HG02763 (cell line): ENCODE data around the gene MINDY1.

Experiments
- ATAC-seq: cut with Tn5 transposase; IDR thresholded peaks from one replicate; pipeline ENCODE4 v1.9.1; 2021; ENCODE audit warnings: mild to moderate bottlenecking, moderate library complexity; ENCODE audit not compliant: unreplicated experiment

Gene MINDY1

DNA sequence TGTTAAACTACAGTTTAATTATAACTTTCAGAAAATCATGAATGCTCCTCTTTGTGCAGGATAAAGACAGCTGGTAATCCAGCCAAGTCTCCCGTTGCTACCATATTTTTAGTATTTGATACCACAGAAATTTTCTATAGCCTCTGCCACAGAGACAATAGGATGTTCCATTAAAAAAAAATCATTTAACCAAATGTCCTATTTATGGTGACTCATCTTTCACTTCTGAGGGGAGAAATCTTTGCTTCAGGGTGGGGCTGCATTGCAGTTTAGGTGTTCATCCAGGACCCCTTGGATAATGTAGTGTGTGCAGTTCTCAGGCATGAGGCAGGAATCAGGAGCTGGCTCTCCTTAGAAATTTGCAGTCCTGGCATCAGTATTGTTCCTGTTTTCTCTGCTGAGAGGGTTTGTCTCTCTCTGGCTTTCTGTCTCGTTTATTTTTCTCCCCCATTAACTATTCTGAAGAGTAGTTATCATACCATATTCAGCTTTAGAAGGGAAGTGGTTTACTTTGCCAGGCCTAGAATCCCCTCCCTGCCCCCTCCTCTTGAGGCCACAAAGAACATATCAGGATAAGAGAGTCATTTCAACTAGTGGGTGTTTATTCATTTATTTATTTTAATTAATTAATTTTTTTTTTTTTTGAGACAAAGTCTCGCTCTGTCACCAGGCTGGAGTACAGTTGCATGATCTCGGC is 4.6 kb upstream of the MINDY1 start:
- ATAC-seq, result no peak

DNA sequence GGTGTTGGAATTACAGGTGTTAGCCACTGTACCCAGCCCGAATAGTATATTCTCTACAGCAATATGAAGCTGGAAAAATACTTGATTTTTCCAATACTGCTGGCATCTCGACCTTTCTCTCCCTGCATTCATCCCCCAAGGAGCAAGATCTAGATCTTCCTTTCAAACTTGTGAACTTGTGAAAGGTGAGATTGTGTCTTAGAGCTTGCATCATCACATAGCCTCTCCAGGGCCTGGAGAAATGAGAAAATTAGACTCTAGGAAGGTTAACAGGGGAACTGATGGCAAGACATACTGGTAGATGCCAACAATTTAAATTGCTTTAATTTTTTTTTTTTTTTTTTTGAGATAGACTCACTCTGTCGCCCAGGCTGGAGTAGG is 3.6 kb upstream of the MINDY1 start:
- no peak for ATAC-seq

DNA sequence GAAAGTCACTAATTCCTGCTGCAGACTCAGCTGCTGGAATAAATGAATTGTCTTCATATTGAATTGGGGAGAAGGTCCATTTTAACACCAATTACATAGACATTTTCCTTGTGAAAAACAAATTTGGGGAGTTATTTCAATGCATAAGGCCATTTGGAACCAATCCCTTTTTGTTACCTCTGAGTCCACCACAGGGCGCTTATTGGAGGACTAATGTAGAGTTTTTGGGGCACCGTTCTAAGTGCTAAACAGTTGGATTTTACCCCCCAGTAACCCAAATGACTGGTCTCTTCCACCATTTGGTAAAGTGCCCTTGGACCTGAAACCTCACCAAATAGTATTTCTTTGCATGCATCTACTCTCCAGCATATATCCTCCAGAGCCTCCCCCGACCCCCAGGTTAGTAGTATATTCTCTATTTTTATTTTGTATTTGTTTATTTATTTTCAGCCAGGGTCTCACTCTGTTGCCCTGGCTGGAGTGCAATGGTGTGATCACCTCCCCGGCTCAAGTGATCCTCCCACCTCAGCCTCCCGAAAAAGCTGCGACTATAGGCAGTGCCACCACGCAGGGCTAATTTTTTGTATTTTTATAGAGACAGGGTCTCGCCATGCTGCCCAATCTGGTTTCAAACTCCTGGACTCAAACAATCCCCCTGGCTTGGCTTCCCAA is 3.1 kb upstream of the MINDY1 start:
- ATAC-seq, result no peak

DNA sequence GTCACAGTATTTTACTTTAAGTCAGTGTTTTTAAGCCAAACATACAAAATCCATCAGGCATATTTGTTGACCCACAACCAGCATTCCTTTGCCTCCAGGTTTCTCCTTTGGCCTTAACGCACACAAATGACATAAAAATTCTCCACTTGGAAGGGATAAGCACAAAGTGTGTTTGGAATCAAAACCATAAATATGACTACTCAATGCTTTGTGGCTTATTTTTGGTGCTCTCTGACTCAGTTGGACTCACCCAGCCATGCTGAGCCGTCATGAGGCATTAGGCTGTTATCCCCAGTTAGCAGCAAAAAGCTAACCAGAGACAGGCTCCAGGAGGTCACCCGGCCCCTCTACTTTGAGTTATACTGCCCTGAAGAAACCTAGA is 2.5 kb upstream of the MINDY1 start:
- ATAC-seq, result no peak

DNA sequence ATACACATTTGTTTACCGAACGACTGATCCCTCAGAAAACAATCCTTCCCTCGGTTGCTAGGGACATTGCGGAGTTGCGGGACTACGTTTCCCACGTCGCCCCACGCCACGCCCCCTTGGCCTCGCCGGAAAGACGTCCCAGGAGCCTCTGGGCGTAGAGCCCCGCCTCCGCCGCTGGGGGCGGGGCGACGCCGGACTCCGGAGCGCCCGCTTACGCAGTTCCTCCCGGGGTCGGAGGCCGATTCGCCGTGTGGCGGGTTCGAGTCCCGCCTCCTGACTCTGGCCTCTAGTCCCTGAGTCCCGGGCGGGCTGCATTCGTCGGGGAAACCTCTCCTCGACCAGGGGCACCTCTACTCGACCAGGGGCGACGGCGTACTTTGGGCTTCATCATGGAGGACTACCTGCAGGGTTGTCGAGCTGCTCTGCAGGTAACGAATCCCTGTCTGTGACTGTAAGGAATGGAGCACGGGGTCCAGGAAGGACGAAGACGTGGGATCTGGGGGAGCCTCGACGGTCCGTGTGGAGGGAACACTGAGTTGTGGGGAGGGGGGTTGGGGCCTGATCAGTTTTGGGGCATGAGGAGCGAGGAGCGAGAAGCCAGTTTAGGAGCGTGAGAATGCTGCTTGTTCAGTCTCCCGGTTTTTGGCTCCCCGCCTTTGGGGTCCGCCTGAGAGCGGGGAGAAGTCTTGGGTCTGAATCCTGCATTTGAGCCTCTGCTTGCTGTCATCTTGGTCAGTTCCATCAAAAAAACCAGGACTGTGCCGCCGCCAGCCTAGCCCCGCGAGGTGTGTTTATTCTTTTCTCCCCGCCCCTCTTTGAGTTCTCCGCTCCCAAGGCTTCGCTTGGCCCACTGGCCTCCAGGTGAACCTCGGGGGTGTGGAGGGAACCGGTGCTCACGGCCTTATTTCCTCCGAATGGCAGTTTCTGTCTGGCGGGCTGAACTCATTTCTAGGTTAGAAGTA is 1.8 kb upstream of the MINDY1 start, which contains the start of gene PRUNE1:
PRUNE1 (plus strand) TSS at position 206 of the 962 bp plus-strand sequence; CDS start at position 390, 184 bp downstream.
- peak; percentile 84 for ATAC-seq

DNA sequence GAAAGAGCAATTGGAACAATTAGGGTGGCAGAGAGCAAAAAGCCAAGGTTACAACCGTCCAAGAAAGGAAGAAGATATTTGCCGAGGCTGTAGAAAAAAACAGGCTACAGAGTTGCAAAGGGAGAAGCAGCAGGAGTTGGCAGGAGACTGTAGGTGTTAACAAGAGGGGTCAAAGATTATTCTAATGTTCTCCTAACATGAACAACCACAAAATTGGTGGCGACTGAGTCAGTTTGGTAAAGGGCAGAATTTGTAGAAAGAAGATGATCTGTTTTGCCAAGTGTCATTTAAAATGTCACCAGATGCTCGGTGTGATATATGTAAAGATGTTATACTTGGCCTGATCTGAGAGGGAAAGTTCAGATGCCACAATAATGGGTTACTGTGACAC is 1.1 kb upstream of the MINDY1 start:
- no peak for ATAC-seq

GRCh38 chr1:151005729-151006319 is 878 bp downstream of the MINDY1 start:
- ATAC-seq, result no peak

DNA sequence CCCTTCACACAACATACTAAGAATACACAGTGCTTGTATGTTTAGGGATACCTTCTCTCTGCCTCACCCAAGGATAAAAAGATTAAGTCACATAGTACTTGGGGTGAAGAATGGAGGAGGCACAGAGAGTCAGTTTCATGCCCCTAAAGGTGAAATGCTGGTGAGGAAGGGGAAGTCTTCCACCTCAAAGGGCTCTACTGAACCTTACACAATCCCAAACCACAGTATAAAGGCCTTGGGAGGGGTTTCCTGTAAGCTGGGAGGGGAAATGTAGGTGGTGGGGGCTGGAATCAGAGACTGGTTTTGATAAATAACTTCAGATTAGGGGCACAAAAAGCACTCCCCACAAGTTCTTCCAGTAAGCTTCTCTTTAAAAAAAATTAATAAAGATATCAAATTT is 3.5 kb downstream of the MINDY1 start:
- no peak for ATAC-seq

GRCh38 chr1:151002611-151003010 is 4.1 kb downstream of the MINDY1 start:
- no peak for ATAC-seq

- ATAC-seq, result no peak
These were observed 4.7 kb downstream of the MINDY1 start for GRCh38 chr1:151002051-151002450.

GRCh38 chr1:151001602-151002001 is 5.1 kb downstream of the MINDY1 start:
- ATAC-seq, result no peak

- no peak for ATAC-seq
These were observed 6.3 kb downstream of the MINDY1 start for GRCh38 chr1:151000408-151000807.

DNA sequence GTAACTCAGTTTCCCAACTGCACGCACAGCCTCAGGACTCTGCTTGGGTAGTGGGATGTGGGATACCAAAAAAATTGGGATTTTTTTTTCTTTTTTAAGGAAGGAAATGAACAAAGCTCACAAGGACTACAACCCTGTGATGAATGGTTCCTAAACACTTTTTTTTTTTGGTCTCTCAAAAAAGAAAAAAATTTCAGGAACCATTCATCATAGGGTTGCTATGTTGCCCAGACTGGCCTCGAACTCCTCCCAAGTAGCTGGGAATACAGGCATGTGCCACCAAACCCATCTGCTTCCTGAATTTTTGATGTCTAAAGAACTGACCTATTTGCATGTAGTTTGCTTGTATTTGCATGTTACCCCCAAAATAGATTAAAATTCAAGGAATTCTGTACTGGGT is 6.8 kb downstream of the MINDY1 start:
- no peak for ATAC-seq

DNA sequence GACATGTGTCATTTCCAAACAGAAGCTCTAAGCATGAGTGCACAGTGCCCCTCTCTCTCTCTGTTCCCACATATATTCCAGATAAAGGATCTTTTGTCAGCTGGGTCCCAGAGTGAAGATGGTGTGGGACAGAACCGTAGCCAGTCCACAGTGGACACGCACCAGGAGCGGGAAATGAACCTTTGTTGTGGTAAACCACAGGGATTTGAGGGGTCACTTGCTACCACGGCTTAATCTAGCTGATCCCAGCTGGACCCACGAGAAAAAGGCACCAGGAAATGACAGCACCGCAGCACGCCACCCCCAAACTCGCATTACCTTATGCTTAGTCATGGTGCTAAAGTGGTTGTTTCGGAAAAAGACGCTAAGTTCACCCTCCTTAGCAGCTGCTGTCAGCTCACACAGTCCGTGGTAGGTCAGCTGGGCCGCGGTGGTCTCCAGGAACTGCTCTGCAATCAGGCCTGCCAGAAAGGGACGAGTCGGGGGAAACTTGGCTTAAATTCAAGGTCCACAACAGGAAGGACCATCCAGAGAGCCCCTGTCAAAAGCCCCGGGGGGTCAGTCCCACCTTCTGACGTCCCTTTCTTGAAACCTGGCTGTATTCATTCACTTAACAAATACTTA is 7.5 kb downstream of the MINDY1 start:
- ATAC-seq, result no peak

DNA sequence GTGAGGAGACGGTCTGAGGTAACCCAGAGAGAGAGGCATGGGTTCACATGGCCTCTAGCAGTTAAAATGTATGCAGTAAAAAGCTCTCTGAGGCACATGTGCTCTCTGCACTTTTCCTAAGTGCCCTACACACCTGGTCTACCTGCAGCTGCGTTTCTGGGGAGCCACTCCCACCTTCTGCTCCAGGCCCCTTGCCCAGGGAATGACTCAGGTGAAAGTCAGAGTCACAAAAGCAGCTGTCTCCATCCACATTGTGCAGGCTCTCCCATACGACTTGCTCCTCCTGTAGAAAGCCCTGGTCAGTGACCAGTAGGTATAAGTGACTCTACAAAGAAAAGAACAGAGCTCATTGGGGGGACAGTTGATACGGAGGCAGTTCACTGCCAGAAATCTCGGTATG is 8.8 kb downstream of the MINDY1 start:
- no peak for ATAC-seq

DNA sequence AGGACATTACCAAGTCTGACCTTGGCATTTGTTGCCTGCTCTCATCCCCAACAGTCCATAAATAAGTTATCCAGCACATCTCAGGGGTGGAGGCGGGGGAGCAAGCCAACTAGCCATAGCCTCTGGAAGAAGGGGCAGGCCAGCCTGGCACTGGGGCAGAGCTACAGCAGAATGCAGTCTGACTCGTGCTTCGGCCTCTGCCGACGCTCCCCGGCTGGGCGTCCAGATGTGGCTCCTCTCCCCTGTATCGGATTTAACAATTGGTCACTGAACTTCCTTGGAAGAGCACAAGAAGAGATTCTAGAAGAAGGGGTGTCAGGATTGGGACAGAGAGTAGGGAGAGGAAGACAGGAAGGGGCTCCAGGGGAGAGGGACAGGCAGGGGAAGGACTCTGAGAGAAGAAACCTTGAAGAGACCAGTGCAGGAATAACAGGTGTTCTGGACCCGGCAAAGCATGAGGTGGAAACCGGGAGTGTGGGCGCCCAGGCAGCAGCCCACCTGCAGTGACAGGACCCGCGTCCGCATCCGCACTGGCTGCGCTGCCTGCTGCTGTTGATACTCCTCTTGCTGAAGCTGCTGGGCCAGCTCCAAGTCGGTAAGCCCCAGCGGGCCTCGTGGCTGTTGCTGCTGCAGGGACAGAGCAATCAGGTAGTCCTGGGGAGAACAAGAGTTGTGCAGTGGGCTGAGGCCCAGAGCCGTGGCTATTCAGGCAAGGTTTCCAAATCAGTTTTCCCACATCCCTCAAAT is 9.4 kb downstream of the MINDY1 start:
- no peak for ATAC-seq

- ATAC-seq, result no peak
These were observed 10.8 kb downstream of the MINDY1 start for GRCh38 chr1:150995896-150996295.

DNA sequence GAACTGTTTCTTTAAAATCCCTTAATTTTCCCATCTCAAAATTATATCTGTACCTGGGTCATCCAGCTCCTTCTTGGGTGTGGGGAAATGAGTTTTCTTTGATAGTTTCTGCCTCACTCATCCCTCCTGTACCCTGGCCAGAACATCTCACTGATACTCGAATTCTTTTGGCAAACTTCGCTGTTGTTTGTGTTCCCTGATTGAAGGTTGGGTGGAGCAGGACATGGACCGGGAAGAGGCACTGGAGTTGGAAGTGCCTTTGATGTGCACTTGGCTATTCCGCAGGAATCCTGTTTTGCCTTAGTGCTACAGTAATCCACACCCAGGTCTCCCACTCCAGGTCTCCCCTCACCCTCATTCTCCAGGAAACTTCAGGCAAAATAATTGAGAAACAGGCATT is 11.2 kb downstream of the MINDY1 start:
- no peak for ATAC-seq

DNA sequence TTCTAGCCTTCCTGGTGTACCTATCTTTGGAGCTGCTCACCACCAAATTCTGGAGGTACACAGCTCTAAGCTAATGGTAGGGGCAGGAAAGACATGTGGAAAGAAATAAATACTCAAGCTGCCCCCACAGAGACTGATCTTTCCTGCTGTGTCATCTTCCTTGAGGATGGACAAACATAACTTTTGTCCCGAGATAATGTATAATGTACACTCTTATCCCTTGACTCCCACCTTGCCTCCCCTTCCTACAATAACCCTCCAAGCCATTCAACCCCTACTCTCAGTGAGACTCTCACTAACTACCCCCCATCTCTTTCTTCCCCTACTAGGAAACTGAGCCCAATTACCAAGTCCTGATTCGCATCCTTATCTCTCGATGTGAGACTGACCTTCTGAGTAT is 12.5 kb downstream of the MINDY1 start:
- ATAC-seq, result no peak

DNA sequence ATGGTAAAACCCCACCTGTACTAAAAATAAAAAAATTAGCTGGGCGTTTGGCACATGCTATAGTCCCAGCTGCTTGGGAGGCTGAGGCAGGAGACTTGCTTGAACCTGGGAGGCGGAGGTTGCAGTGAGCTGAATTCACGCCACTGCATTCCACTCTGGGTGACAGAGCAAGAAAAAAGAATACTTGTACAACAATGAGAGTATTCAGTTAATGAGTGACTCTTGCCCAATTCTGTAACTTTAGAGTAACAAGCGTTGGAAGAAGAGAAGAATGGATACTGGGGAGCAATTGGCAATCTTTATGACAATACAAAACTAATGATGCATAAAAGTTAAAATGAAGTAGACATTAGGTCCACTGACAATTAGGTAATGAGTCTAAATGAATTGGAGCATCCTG is 14.1 kb downstream of the MINDY1 start:
- ATAC-seq, result no peak
